ENCODE results near the gene HOXD10.

Gene HOXD10

GRCh38 chr2:176107731-176108181 lies 8.8 kb upstream of the HOXD10 start:
- FAIRE-seq = no peak

DNA sequence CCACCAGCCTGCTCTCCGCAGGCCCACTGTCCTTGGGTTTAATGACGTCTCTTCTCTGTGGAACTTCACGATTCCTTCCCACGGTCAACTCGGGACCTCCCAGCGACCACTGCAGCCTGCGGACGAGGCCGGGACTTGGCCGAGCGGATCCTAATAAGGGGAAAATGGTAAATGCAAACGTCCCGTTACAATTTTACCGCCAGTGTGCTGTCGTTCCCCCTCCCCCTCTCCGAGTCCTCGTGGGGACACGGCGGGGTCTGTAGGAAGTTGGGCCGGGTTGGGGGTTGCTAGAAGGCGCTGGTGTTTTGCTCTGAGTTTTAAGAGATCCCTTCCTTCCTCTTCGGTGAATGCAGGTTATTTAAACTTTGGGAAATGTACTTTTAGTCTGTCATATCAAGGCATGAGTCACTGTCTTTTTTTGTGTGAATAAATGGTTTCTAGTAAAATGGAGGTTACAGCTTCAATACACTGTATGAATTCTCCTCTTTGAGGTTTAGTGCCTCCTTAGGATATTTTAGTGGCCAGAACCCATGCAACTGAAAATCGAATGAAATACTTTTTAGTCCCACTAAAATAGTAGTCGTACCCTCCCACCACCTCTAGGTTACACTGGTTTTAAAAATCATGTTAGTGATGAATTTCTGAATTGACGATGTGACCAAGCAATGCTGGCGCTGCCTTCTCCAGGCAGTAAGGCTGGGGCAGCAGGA lies 7.2 kb upstream of the HOXD10 start:
- no peak for FAIRE-seq

- no peak for FAIRE-seq
Measured at GRCh38 chr2:176109946-176110345, 6.6 kb upstream of the HOXD10 start.

- FAIRE-seq = no peak
Measured at GRCh38 chr2:176110415-176111308, 5.9 kb upstream of the HOXD10 start.

DNA sequence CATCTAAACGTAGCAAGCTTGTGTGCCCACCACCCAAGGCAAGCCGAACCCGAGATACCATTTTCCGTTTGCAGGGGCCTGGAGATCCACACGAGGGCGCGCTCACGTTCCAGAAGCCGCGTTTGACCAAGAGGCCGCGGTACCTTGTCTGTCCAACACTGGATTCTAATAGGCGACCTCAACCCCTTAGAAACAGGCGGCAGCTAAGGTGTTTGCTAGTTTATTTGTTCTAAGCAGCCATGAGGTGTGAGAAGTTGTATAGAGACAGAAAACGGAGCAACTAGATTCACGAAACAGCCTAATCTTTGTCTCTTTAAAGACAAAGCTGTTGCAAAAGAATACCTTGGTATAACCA lies 5.3 kb upstream of the HOXD10 start:
- FAIRE-seq = peak; percentile 77

DNA sequence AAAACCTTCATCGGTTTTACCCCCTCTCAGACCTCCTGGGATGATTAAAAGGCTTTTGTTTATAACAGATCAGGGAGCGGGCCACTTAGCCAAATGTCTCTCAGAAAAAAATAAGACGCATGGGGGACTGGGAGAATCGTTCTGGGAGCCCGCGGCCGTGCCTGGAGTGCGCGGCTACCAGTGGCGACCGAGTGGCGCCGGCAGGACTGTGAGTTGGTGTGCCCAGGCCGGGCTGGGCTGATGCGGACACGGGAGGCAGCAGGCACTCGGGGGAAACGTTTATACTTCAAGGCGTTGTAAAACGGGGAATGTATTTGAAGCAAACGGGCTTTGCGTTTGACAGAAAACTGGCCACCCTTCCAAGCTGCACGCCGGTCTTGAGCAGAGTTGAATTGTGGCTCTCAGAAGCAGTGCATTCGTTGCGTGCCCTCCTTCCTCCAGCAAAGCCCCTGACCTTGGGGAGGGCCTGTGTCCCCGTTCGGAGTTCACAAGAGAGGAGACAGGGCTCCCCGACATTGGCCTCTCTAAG lies 4.7 kb upstream of the HOXD10 start:
- FAIRE-seq = no peak

GRCh38 chr2:176112375-176113302 lies 3.9 kb upstream of the HOXD10 start:
- FAIRE-seq = no peak

DNA sequence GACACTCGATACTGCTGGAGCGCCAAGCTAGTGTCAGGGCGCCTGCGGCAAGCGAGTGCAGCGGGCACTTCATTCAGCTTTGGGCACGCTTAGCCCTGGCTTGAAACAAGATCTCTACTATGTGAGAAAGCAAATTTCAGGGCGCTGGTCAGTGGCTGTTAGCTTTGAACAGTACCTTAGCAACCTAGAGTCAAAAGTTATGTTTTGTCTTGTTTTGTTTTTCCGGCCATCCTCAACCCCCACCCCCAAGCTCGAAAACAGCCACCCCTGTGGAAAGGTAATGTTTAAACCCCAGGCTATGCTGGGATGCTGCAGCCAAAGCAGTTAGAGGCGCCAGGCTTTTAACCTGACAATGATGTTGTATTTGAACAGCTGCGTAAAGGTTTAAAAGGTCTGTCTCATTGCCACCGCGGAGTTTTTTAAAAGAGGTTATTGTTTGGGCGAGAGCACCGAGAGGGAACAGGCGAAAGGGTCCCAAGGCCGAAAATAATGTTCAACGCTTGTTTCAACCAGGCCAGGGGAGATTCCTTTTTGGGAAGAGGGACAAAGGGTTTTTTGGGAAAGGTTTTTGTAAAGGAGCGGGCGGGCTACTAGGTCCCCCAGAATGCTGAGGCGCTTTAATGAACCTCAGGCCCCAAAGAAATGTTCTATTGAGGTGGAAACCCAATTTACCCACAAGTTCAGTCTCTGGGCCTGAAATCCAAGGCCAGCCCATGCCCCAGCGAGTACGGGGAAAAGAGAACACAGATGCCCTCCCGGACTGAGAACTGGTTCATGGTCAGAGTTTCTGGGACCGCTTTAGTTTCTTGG lies 2.3 kb upstream of the HOXD10 start:
- FAIRE-seq = no peak

GRCh38 chr2:176114930-176115625 lies 1.5 kb upstream of the HOXD10 start:
- FAIRE-seq = no peak

DNA sequence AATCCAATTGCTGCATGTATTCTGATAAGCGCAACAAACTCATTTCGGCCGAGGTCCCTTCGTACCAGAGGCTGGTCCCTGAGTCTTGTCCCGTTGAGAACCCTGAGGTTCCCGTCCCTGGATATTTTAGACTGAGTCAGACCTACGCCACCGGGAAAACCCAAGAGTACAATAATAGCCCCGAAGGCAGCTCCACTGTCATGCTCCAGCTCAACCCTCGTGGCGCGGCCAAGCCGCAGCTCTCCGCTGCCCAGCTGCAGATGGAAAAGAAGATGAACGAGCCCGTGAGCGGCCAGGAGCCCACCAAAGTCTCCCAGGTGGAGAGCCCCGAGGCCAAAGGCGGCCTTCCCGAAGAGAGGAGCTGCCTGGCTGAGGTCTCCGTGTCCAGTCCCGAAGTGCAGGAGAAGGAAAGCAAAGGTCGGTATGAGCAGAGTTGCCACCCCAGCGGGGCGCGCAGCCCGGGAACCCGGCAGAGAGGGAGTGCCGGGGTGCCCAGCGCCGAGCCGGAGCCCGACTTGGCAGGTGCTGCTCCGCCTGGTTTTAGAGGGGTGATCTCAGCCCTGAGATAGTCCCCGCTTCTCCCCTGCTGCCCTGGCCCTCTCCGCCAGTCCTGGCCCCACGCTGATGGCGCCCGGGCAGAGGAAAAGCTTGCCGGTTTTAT lies 714 bp downstream of the HOXD10 start:
- FAIRE-seq = no peak

DNA sequence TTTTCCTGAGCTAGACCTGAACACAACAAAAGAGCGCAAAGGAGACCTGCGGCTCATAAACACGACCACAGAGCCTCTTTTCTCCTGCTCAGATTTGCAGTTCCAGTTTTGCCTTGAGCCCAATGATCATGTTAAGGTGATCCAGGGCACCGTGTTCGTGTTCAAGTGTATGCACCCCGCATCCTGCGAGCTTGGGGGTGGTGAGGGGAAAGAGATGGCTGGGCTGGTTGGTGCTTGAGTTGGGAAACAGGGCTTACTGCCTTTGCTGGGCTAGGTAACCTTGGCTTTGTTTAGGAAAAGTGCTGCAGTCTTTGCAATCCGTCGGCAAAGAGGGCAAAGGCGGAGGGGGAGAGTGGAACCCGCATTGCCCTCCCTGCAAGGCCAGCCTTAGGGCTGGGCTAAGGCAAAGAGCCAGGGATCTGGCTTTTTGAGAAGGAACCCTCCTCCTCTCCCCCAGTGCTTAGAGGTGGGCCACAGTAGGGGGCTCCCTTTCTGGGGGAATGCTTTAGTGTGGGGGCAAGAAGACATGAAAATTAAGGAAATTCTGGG lies 1.3 kb downstream of the HOXD10 start:
- no peak for FAIRE-seq

GRCh38 chr2:176118601-176119339 lies 2.2 kb downstream of the HOXD10 start:
- no peak for FAIRE-seq

GRCh38 chr2:176120364-176121189 lies 4.0 kb downstream of the HOXD10 start:
- FAIRE-seq = no peak

GRCh38 chr2:176121190-176122051 lies 4.8 kb downstream of the HOXD10 start:
- FAIRE-seq = no peak

DNA sequence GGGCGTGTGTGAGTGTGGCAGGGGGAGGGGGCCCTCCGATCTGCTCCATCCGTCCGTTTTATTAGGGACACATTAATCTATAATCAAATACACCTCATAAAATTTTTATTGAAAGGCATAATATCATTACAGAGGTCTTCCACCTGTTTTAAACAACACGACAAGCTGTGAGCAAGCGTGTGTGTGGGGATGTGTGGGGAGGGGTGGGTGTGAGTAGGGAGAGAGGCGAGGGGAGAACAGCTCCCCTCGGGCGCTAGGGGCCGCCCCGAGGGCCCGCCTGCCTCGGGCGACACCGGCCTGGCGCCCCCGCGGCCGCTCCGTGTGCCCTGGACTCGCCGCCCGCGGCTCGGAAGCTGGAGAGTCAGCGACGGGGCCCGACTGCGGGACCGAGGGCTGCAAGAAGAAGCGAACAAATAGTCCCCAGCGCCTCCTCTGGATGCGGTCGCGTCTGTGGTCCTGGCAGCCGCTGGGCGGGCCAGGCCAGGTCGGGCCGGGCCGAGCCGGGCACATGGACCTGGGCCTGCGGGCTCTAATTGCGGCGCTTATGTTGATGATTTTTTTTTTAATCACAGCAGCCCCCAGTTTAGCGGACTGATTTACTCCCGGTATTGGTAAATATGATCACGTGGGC lies 5.6 kb downstream of the HOXD10 start:
- no peak for FAIRE-seq

- FAIRE-seq = no peak
Measured at GRCh38 chr2:176122683-176123410, 6.3 kb downstream of the HOXD10 start, which contains the start of gene HOXD9. HOXD9 (plus strand) TSS chr2:176122719; CDS start chr2:176122769, 50 bp downstream.
